Left lung (tissue), 10 donors: Measurements from ENCODE around the gene TEKTIP1. TPM values are rescaled to one million over a fixed set of nuclear protein-coding genes. Genes with fewer than 3 reads are reported as not detected.
A peak's percentile ranks its signal among the peaks of the same experiment; 100 is the strongest.

Experiments
- ATAC-seq: fragments of 200-7000 bp; cut with Tn5 transposase; one replicate; pipeline ENCODE4 v1.9.1; 2020; ENCODE audit warnings: moderate library complexity
- DNase-seq, 4 donors: peaks; one replicate each; pipeline ENCODE4 v3.0.0-alpha.2; 2013 to 2020
- H3K27ac ChIP-seq, 2 donors: fragments of 200-600 bp; sonication (generic) in 1 of 2; one replicate each; pipeline versions ENCODE4 v1.5.0 to v1.8.0; 2020 to 2021
- H3K27me3 ChIP-seq, 2 donors: fragments of 200-600 bp; sonication (generic) in 1 of 2; one replicate each; pipeline versions ENCODE4 v1.5.0 to v1.8.0; 2020 to 2021
- H3K36me3 ChIP-seq, 2 donors: fragments of 200-600 bp; sonication (generic) in 1 of 2; one replicate each; pipeline versions ENCODE4 v1.5.0 to v1.8.0; 2020 to 2021
- H3K4me1 ChIP-seq, 2 donors: fragments of 200-600 bp; one replicate each; pipeline ENCODE4 v1.8.0; 2021
- H3K4me3 ChIP-seq, 2 donors: fragments of 200-600 bp; sonication (generic) in 1 of 2; one replicate each; pipeline versions ENCODE4 v1.5.0 to v1.8.0; 2020 to 2021; ENCODE audit warnings: mild to moderate bottlenecking in 1 of 2
- H3K9me3 ChIP-seq, 2 donors: fragments of 200-600 bp; sonication (generic) in 1 of 2; one replicate each; pipeline versions ENCODE4 v1.5.0 to v1.8.0; 2020 to 2021
- intact Hi-C, 2 donors: fragments of 100-400 bp; cut with DNase I; formaldehyde crosslinking; loops; one replicate each; pipeline versions ENCODE4 v1.11.2 to v1.14.2; 2022
- polyA plus RNA-seq, 6 donors: library from polyadenylated mRNA; unstranded; fragments of 120-200 nt; gene quantifications; one replicate each; pipeline ENCODE4 v1.2.1, GENCODE V29; 2013; ENCODE audit not compliant: insufficient read length in 6 of 6
- total RNA-seq, 2 donors: library from RNA; stranded (reverse); fragmentation: NEBNext Ultra II Directional; extraction: Animal tissue kit (Norgen Biotek cat#: 25700); gene quantifications; one replicate each; pipeline ENCODE4 v1.2.1, GENCODE V29; 2021
- TF ChIP-seq, protein P1 (sequence below), 2 donors: fragments of 200-600 bp; sonication (generic) in 1 of 2; IDR thresholded peaks; one replicate each; pipeline versions ENCODE4 v1.5.0 to v1.8.0; 2021; ENCODE audit warnings: antibody characterized with exemption in 2 of 2
- donor health status: DM: no; HTN: yes; CAD: no.
- donor health status: DM: no; HTN: no; CAD: no.

Gene TEKTIP1
- total and polyA plus RNA-seq, 8 donors = 2.8 to 7.5 (median 4.8) TPM

DNA sequence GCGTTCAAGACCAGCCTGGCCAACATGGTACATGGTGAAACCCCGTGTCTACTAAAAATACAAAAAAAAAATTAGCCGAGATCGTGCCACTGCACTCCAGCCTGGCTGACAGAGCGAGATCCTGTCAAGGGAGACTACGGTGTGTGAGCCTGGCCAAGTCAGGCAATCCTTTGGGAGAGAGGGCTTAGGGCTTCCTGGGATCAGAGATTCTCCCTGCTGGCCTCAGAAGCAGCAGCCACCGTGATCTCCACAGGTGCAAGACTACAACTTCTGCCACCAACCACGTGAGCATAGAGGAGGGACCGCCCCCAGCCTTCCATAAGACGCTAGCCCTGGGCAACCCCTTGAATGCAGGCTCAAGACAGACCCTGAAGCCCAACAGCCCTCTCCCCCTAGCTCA, 10.8 kb downstream of the TEKTIP1 start:
- Histone ChIP-seq H3K27ac (no peak overlapping the region), H3K4me3 (no peak overlapping the region), H3K36me3 (peaks cover 0 to 44% of the 10 kb centered on the region in 2 donors), H3K4me1 (peaks cover 6 to 49% of the 10 kb centered on the region in 2 donors), H3K27me3 (no peaks in the 10 kb centered on the region), H3K9me3 (no peaks in the 10 kb centered on the region)
- TF ChIP-seq, protein P1, sequence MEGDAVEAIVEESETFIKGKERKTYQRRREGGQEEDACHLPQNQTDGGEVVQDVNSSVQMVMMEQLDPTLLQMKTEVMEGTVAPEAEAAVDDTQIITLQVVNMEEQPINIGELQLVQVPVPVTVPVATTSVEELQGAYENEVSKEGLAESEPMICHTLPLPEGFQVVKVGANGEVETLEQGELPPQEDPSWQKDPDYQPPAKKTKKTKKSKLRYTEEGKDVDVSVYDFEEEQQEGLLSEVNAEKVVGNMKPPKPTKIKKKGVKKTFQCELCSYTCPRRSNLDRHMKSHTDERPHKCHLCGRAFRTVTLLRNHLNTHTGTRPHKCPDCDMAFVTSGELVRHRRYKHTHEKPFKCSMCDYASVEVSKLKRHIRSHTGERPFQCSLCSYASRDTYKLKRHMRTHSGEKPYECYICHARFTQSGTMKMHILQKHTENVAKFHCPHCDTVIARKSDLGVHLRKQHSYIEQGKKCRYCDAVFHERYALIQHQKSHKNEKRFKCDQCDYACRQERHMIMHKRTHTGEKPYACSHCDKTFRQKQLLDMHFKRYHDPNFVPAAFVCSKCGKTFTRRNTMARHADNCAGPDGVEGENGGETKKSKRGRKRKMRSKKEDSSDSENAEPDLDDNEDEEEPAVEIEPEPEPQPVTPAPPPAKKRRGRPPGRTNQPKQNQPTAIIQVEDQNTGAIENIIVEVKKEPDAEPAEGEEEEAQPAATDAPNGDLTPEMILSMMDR (IDR thresholded peaks at IDR 0.05) = no peak
- ATAC-seq (no peak), DNase-seq (no peak)
- intact Hi-C loops = loop anchor here in 1 of 2 donors (10.0 kb wide), 1 partner anchor 65 kb away; no protein-coding TSS in a partner anchor

DNA sequence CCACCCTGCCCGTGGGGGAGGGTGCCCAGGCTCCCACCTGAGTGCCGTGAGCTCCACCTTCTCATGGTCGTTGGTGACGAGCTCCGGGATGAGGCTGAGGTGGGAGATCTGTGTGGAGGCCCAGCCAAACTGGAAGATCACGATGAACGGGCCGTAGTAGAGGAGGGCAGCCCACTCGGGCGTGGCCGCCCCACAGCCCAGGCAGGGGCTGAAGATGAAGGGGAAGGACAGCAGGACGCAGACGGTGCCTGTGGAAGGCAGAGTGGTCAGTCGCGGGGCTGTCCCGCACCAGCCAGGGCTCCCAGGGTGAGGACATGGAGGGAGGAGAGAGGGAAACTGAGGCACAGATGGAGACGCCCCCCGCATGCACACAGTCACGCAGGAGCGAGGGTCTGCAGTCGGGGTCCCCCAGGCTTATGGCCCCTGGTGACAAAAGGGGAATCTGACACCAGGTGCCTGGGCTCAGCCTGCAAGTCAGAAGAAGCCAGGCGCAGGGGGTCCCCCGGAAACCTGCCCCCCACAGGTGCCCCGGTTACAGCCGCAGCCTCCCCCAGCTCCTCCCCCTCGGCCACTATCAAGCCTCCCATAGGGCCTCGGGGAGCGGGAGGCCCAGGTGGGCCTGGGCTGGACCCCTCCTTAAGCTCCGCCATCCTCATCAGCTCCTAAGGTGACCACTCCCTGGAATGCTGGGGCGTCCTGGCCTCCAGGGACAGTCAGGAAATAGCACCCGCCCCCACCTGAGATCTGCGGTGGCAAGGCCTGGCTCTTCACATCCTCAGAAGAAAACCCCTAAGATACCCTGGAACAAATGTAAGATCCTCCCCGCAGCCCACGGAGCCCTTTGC, 12.2 kb downstream of the TEKTIP1 start:
- H3K36me3 ChIP-seq = peaks cover 0 to 34% of the 10 kb centered on the region in 2 donors
- H3K9me3 ChIP-seq = no peaks in the 10 kb centered on the region
- no peaks in the 10 kb centered on the region for H3K27me3 ChIP-seq
- no peak overlapping the region for H3K4me3 ChIP-seq
- ATAC-seq = no peak
- TF ChIP-seq, protein P1 (IDR thresholded peaks at IDR 0.05) = no peak
- intact Hi-C loops = no loop called here
- H3K27ac ChIP-seq = no peak overlapping the region
- H3K4me1 ChIP-seq = peaks cover 9 to 63% of the 10 kb centered on the region in 2 donors
- no peak for DNase-seq

DNA sequence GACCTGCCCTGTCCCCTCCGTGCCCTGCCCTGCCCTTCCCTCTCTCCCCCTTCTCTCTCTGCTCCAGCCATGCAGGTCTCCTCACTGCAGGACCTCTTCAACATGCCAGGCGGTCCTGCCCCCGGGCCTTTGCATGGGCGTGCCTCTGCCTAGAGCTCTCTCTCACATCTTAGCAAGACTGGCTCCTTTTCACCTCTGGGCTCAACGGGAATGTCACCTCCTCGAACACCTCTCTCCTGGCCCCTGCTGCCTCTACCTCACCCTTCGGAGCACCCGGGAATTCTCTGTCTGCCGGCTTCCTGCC, 12.8 kb downstream of the TEKTIP1 start:
- intact Hi-C loops = no loop called here
- ATAC-seq = no peak
- H3K36me3 ChIP-seq = peaks cover 0 to 29% of the 10 kb centered on the region in 2 donors
- H3K4me3 ChIP-seq = no peak overlapping the region
- H3K27me3 ChIP-seq = no peaks in the 10 kb centered on the region
- TF ChIP-seq, protein P1 (IDR thresholded peaks at IDR 0.05) = no peak
- no peaks in the 10 kb centered on the region for H3K9me3 ChIP-seq
- DNase-seq = no peak
- H3K4me1 ChIP-seq = peaks cover 11 to 67% of the 10 kb centered on the region in 2 donors
- no peak overlapping the region for H3K27ac ChIP-seq

DNA sequence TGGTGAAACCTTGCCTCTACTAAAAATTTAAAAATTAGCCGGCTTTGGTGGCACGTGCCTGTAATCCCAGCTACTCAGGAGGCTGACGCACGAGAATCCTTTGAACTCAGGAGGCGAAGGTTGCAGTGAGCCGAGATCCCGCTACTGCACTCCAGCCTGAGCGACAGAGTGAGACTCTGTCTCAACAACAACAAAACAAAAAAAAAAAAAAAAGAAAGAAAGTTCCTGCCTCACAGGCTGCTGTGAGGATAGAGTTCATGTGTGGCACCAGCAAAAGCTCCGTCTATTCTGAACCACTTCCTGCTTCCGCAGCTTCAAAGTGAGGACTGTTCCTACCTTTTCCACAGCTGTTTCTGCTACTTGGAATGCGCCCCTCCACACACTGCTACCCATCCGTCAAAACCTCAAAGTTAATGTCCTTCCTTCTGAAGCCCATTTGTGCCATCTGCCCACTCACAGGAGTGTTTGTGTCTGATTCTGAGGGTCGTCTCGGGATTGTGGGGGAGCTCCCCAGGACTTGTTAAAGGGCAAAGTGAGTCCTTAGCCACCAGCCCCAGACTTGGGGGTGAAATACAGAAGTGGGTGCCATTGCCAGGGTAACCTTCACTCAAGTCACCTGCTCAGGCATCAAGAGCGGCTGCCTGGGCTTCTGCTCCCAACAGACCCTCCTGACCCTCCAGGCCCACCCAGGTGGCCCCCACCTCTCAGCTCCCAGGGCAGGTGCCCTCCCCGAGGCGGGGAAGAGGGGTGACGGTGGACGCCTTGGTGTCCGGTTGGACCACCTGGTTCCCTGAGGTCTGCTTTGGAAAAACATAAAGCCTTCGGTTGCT, 15.5 kb downstream of the TEKTIP1 start:
- ATAC-seq = no peak
- TF ChIP-seq, protein P1 (IDR thresholded peaks at IDR 0.05) = no peak
- Histone ChIP-seq H3K27ac (peak overlapping the region; percentile 54 to 82), H3K27me3 (no peaks in the 10 kb centered on the region), H3K4me3 (no peak overlapping the region), H3K9me3 (no peaks in the 10 kb centered on the region), H3K36me3 (peaks cover 0 to 11% of the 10 kb centered on the region in 2 donors), H3K4me1 (peaks cover 11 to 58% of the 10 kb centered on the region in 2 donors)
- DNase-seq = no peak
- intact Hi-C loops = no loop called here
